H1 (cell line): ENCODE results near the gene FMNL2. TPM values are rescaled to one million over a fixed set of nuclear protein-coding genes. Genes with fewer than 3 reads are reported as not detected.

Source experiments
- HDAC6 ChIP-seq: IDR thresholded peaks from one replicate; pipeline ENCODE4 v1.7.1; 2012; ENCODE audit warnings: low read depth, mild to moderate bottlenecking, inconsistent platforms, low read length, moderate library complexity
- TAF7 ChIP-seq: optimal IDR thresholded peaks from 2 replicates; pipeline ENCODE3; 2011; ENCODE audit warnings: low read depth, mild to moderate bottlenecking, inconsistent platforms, low read length, moderate library complexity, borderline replicate concordance
- polyA plus RNA-seq, 7 experiments: library from polyadenylated mRNA; depleted of rRNA in 3 of 7; stranded (reverse) in 5 of 7; unstranded in 2 of 7; fragments of >200 nt in 5 of 7; fragments of 200-250 nt in 2 of 7; gene quantifications; 1 replicate in 5 of 7; 2 replicates in 1 of 7; 4 replicates in 1 of 7; pipeline versions ENCODE4 v1.2.1 to v1.2.3, GENCODE V29; 2011 to 2013; ENCODE audit warnings: missing spikeins in 2 of 7, mixed read lengths in 2 of 7
- total RNA-seq: library from RNA; stranded (reverse); fragmentation: NEBNext Ultra II Directional; extraction: Animal tissue kit (Norgen Biotek cat#: 25700); gene quantifications from 2 replicates; pipeline ENCODE4 v1.2.1, GENCODE V29; 2021

FMNL2 gene
- total and polyA plus RNA-seq, 2 of the 8 experiments (the other 6 are each of a cell fraction or from before 2014, with no cell fraction given), result 15.5 to 45.1 TPM

GRCh38 chr2:152309352-152310214 lies 25.4 kb upstream of the FMNL2 start (continued):
- no peak for TF ChIP-seq HDAC6
- no peak for TF ChIP-seq TAF7
- TF ChIP-seq, all 59 proteins: peak for 0
